ENCODE measurements around the gene FBH1. TPM values are rescaled to one million over a fixed set of nuclear protein-coding genes. Genes with fewer than 3 reads are reported as not detected.

The FBH1 gene
- polyA plus RNA-seq, 1 donor from 2014 or later = 41.1 TPM

DNA sequence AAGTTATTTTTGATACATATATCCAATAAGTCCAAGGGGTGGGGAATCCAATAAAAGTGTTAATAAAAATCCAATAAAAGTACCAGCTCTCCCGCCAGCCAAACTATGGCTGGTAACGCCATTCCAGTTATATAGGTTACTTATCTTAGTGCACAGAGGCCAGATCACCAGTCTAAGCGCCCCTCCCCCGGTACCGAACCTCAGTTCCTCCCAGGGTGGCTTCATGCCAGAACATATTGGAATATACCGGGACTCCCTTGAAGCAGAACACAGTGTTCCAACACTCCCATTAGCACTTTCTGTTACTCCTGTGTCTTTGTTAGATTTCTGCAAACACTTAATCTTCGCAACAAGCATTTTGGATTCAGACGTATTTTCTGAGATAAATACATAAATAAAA lies 7.5 kb downstream of the FBH1 start:
- TF ChIP-seq RAD21 (conservative IDR thresholded peaks at IDR 0.05) (no peak), POLR2AphosphoS5 (IDR thresholded peaks at IDR 0.05) (no peak), EP300 (conservative IDR thresholded peaks at IDR 0.05; ENCODE audit: poor library complexity, severe bottlenecking) (no peak), TAF1 (IDR thresholded peaks at IDR 0.05; ENCODE audit: low read depth) (no peak), CTCF (IDR thresholded peaks at IDR 0.05; ENCODE audit: poor library complexity, severe bottlenecking) (no peak), MXI1 (conservative IDR thresholded peaks at IDR 0.05; ENCODE audit: poor library complexity, severe bottlenecking) (no peak)
- Histone ChIP-seq H4K20me1 (ENCODE audit: insufficient read depth) (no peaks in the 10 kb centered on the region), H3K9me3 (ENCODE audit: low read length) (no peaks in the 10 kb centered on the region)

GRCh38 chr10:5898163-5898562 lies 8.1 kb downstream of the FBH1 start:
- no peaks in the 10 kb centered on the region for H3K27me3 ChIP-seq (ENCODE audit: insufficient read depth, low read depth, low read length)
- H3K4me2 ChIP-seq (ENCODE audit: low read length) = no peak overlapping the region
- peaks cover 16% of the 10 kb centered on the region for H3K36me3 ChIP-seq (ENCODE audit: insufficient read depth, low read length)
- H3K9me3 ChIP-seq (ENCODE audit: low read length) = no peaks in the 10 kb centered on the region
- no peak overlapping the region for H2AFZ ChIP-seq (ENCODE audit: low read depth, low read length)
- no peaks in the 10 kb centered on the region for H3K9me2 ChIP-seq (ENCODE audit: insufficient read depth, low read length)
- H4K20me1 ChIP-seq (ENCODE audit: insufficient read depth) = no peaks in the 10 kb centered on the region
- H3K4me3 ChIP-seq (ENCODE audit: low read length) = no peak overlapping the region
- peaks cover 28% of the 10 kb centered on the region for H3K79me2 ChIP-seq (replicated peaks; ENCODE audit: insufficient read depth, low read length)
- no peaks in the 10 kb centered on the region for H3F3A ChIP-seq (ENCODE audit: insufficient read depth, low read length, poor library complexity, severe bottlenecking)
- no peak for TF ChIP-seq SMC3 (conservative IDR thresholded peaks at IDR 0.05; ENCODE audit: poor library complexity)
- TF ChIP-seq CTCF (IDR thresholded peaks at IDR 0.05; ENCODE audit: poor library complexity, severe bottlenecking) = no peak
- no peak for TF ChIP-seq EZH2 (IDR thresholded peaks at IDR 0.05; ENCODE audit: borderline replicate concordance, insufficient read depth, low read length, poor library complexity, severe bottlenecking)
- no peak for TF ChIP-seq MXI1 (conservative IDR thresholded peaks at IDR 0.05; ENCODE audit: poor library complexity, severe bottlenecking)
- TF ChIP-seq REST (IDR thresholded peaks at IDR 0.05; ENCODE audit: borderline replicate concordance) = no peak
- no peak for TF ChIP-seq TAF1 (IDR thresholded peaks at IDR 0.05; ENCODE audit: low read depth)
- no peak for TF ChIP-seq EP300 (conservative IDR thresholded peaks at IDR 0.05; ENCODE audit: poor library complexity, severe bottlenecking)
- TF ChIP-seq POLR2AphosphoS5 (IDR thresholded peaks at IDR 0.05) = no peak
- TF ChIP-seq RAD21 (conservative IDR thresholded peaks at IDR 0.05) = no peak
- H3K9ac ChIP-seq (ENCODE audit: low read length) = no peak overlapping the region
- H3K27ac ChIP-seq (ENCODE audit: low read length) = no peak overlapping the region

More for the DNA sequence above, 7.5 kb downstream of the FBH1 start:
- H3K9ac ChIP-seq (ENCODE audit: low read length) = no peak overlapping the region
- H3F3A ChIP-seq (ENCODE audit: insufficient read depth, low read length, poor library complexity, severe bottlenecking) = no peaks in the 10 kb centered on the region
- H3K4me2 ChIP-seq (ENCODE audit: low read length) = no peak overlapping the region
- H3K36me3 ChIP-seq (ENCODE audit: insufficient read depth, low read length) = peaks cover 16% of the 10 kb centered on the region
- no peak overlapping the region for H2AFZ ChIP-seq (ENCODE audit: low read depth, low read length)
- peaks cover 32% of the 10 kb centered on the region for H3K79me2 ChIP-seq (replicated peaks; ENCODE audit: insufficient read depth, low read length)
- H3K4me3 ChIP-seq (ENCODE audit: low read length) = no peak overlapping the region
- no peaks in the 10 kb centered on the region for H3K9me2 ChIP-seq (ENCODE audit: insufficient read depth, low read length)
- no peak overlapping the region for H3K27ac ChIP-seq (ENCODE audit: low read length)
- no peaks in the 10 kb centered on the region for H3K27me3 ChIP-seq (ENCODE audit: insufficient read depth, low read depth, low read length)

All from neural cell (in vitro differentiated cells).